Smooth muscle cell (in vitro differentiated cells): ENCODE results near the gene SKOR1. TPM values are rescaled to one million over a fixed set of nuclear protein-coding genes. Genes with fewer than 3 reads are reported as not detected.

Experiments
- DNase-seq: peaks from one replicate; lab custom pipeline; 2025; ENCODE audit not compliant: unreplicated experiment; lab: John Stamatoyannopoulos, UW
- H2AFZ ChIP-seq: fragments of 200-600 bp; sonication (generic); 2 replicates; pipeline ENCODE4 v1.6.0; 2016; ENCODE audit warnings: antibody characterized with exemption, low read depth, mild to moderate bottlenecking
- H3F3A ChIP-seq: fragments of 200-600 bp; sonication (generic); 2 replicates; pipeline ENCODE4 v1.6.0; 2017; ENCODE audit warnings: antibody characterized with exemption, low read depth
- H3K27ac ChIP-seq: fragments of 200-600 bp; sonication (generic); 2 replicates; pipeline ENCODE4 v1.5.1; 2016; ENCODE audit warnings: low read depth, mild to moderate bottlenecking
- H3K27me3 ChIP-seq: fragments of 200-600 bp; sonication (generic); 2 replicates; pipeline ENCODE4 v1.6.1; 2016; ENCODE audit warnings: low read depth, mild to moderate bottlenecking
- H3K36me3 ChIP-seq: fragments of 200-600 bp; sonication (generic); 2 replicates; pipeline ENCODE4 v1.5.1; 2016; ENCODE audit warnings: low read depth
- H3K4me1 ChIP-seq: fragments of 200-600 bp; sonication (generic); 2 replicates; pipeline ENCODE4 v1.5.1; 2016; ENCODE audit warnings: low read depth
- H3K4me2 ChIP-seq: fragments of 200-600 bp; sonication (generic); 2 replicates; pipeline ENCODE4 v1.6.0; 2016; ENCODE audit warnings: mild to moderate bottlenecking
- H3K4me3 ChIP-seq: fragments of 200-600 bp; sonication (generic); 2 replicates; pipeline ENCODE4 v1.5.1; 2016; ENCODE audit warnings: mild to moderate bottlenecking
- H3K79me2 ChIP-seq: fragments of 200-600 bp; sonication (generic); 2 replicates; pipeline ENCODE4 v1.6.0; 2016; ENCODE audit warnings: low read depth, mild to moderate bottlenecking
- H3K9ac ChIP-seq: fragments of 200-600 bp; sonication (generic); 2 replicates; pipeline ENCODE4 v1.6.0; 2016; ENCODE audit warnings: low read depth
- H3K9me3 ChIP-seq: fragments of 200-600 bp; sonication (generic); replicated peaks from 2 replicates; pipeline ENCODE4 v1.5.1; 2016; ENCODE audit warnings: low read depth
- H4K20me1 ChIP-seq: fragments of 200-600 bp; sonication (generic); 2 replicates; pipeline ENCODE4 v1.6.0; 2016; ENCODE audit warnings: low read depth
- WGBS: methylation state at CpG from one replicate; pipeline ENCODE4 v1.1.7; 2016; ENCODE audit warnings: low lambda C conversion rate; 5-methylcytosine and 5-hydroxymethylcytosine counted together
- polyA plus RNA-seq: library from polyadenylated mRNA; unstranded; fragments of >200 nt; fragmentation: Nextera tagmentation; extraction: Ambion mirVana; gene quantifications from 2 replicates; pipeline ENCODE4 v1.2.1, GENCODE V29; 2016
- total RNA-seq: library from RNA; depleted of rRNA; stranded (reverse); fragments of >200 nt; gene quantifications from 2 replicates; pipeline ENCODE4 v1.2.3, GENCODE V29; 2014
- TF ChIP-seq, protein P1 (sequence below): fragments of 200-600 bp; sonication (generic); IDR thresholded peaks from 2 replicates; pipeline ENCODE4 v1.5.1; 2017; ENCODE audit warnings: borderline replicate concordance, mild to moderate bottlenecking, antibody characterized with exemption; ENCODE audit not compliant: insufficient read depth, poor library complexity, severe bottlenecking

SKOR1 gene
- total and polyA plus RNA-seq, 2 experiments from 2014 or later = 0.04 to 0.21 TPM

DNA sequence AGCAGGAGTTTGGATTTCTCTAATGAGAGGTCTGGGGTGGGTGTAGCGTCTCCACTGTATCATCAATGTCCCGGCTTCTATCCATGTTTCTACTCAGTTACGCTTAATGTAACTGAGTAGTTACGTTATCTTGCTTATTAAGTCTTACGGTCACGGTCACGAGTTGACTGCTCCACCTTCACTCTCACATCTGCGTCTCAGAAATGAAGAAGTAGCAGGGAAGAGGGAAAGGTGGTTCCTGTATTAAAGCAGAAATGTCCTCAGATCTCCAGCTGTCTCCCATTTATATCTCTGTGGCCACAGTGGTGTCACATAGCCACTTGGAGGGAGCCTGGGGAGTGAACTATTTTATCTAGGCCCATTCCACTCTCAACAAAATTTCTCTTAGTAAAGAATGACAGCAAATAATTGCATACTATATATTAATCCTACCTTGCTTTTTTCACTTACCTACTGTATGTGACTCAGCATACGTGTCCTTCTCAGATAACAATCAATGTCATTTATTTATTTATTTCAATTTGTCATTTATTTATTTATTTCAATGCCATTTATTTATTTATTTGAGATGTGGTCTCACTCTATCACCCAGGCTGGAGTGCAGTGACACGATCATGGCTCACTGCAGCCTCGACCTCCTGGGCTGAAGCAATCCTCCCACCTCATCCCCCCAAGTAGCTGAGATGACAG, 54.3 kb downstream of the SKOR1 start:
- Histone ChIP-seq H3K4me3 (no peak overlapping the region), H3K4me1 (peaks cover 15% of the 10 kb centered on the region), H3K4me2 (no peak overlapping the region), H3K9me3 (no peaks in the 10 kb centered on the region), H3K27me3 (no peaks in the 10 kb centered on the region), H3K79me2 (no peaks in the 10 kb centered on the region), H4K20me1 (no peaks in the 10 kb centered on the region), H3K9ac (no peak overlapping the region), H3F3A (peaks cover 3% of the 10 kb centered on the region), H3K36me3 (no peaks in the 10 kb centered on the region), H2AFZ (no peak overlapping the region), H3K27ac (no peak overlapping the region)
- DNase-seq = no peak
- WGBS = 96% methylated on average over 11 of the region's 11 CpGs
- TF ChIP-seq, protein P1, sequence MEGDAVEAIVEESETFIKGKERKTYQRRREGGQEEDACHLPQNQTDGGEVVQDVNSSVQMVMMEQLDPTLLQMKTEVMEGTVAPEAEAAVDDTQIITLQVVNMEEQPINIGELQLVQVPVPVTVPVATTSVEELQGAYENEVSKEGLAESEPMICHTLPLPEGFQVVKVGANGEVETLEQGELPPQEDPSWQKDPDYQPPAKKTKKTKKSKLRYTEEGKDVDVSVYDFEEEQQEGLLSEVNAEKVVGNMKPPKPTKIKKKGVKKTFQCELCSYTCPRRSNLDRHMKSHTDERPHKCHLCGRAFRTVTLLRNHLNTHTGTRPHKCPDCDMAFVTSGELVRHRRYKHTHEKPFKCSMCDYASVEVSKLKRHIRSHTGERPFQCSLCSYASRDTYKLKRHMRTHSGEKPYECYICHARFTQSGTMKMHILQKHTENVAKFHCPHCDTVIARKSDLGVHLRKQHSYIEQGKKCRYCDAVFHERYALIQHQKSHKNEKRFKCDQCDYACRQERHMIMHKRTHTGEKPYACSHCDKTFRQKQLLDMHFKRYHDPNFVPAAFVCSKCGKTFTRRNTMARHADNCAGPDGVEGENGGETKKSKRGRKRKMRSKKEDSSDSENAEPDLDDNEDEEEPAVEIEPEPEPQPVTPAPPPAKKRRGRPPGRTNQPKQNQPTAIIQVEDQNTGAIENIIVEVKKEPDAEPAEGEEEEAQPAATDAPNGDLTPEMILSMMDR = no peak

DNA sequence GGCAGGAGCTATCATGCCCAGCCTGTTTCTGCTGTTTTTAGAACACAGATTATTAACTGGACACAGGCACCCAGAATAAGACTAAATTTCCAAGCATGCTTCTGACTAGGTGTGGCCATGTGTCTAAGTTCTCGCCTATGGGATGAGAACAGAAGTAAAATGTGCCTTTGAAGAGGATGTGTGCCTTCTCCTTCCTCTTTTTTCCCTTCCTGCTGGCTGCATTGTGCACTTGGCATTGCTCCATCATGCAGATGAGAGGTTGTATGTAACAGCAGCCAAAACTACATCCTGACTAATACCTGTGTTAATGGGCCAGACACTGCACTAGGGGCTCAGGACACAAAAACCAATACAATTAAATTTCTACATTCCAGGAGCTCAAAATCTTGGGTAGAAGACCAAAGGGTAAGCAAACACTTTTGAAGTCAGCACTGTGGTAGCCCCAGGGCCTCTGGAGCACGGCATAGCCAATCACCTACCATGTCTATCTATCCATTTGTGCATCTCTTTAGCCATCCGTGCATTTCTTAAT, 55.4 kb downstream of the SKOR1 start:
- Histone ChIP-seq H3K4me3 (no peak overlapping the region), H3K27me3 (no peaks in the 10 kb centered on the region), H3K79me2 (no peaks in the 10 kb centered on the region), H3K9me3 (no peaks in the 10 kb centered on the region), H3K36me3 (no peaks in the 10 kb centered on the region), H3K4me1 (peaks cover 15% of the 10 kb centered on the region), H3K9ac (no peak overlapping the region), H3K4me2 (no peak overlapping the region), H2AFZ (no peak overlapping the region), H4K20me1 (no peaks in the 10 kb centered on the region), H3F3A (peaks cover 10% of the 10 kb centered on the region), H3K27ac (no peak overlapping the region)
- DNase-seq = no peak
- TF ChIP-seq, protein P1 = no peak
- WGBS = 89% methylated on average over 3 of the region's 3 CpGs

DNA sequence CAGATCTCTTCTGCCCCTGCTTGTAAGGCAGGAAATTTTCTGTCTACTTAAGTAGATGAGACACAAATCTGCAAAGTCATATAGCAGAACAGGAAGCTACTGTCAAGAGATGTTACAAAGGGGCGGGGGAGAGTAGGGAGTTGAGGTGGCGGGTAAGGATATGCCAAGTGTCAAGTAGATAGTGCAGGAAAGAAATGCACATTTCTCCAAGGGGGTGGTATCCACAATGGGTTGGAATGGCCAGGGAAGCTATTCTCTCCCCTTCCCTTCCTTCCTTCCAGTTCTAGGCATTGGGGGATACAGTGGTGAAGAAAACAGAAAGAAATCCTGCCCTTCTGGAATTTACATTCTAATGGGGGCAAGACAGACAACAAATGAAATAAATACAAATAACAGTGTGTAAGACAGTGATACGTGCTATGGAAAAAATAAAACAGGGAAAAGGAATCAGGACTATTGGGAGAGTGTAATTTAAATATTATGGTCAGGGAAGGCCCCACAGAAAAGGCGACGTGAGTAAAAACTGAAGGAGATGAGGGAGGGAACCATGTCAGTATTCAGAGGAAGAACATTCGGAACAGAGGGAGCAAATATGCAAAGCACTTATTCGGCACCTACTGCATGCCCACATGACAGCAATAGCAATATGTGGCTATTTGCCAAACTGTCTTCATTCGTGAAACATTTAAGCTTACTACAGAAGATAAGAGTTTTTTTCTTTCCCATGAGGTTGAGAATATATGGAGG, 57.4 kb downstream of the SKOR1 start:
- TF ChIP-seq, protein P1 = no peak
- H4K20me1 ChIP-seq = no peaks in the 10 kb centered on the region
- WGBS = 73% methylated on average over 8 of the region's 8 CpGs

More for the DNA sequence above, 57.4 kb downstream of the SKOR1 start:
- no peak overlapping the region for H3K9ac ChIP-seq
- H3K27ac ChIP-seq = peak overlapping the region; percentile 10
- H3K79me2 ChIP-seq = no peaks in the 10 kb centered on the region
- H3K36me3 ChIP-seq = no peaks in the 10 kb centered on the region
- H2AFZ ChIP-seq = peak overlapping the region; percentile 90
- H3K4me1 ChIP-seq = peaks cover 15% of the 10 kb centered on the region
- DNase-seq = no peak
- H3F3A ChIP-seq = peaks cover 10% of the 10 kb centered on the region
- no peaks in the 10 kb centered on the region for H3K27me3 ChIP-seq
- H3K4me2 ChIP-seq = peak overlapping the region; percentile 84
- H3K9me3 ChIP-seq = no peaks in the 10 kb centered on the region
- no peak overlapping the region for H3K4me3 ChIP-seq
